Small intestine (tissue), 7 donors: ENCODE results near the gene CDH23. TPM values are rescaled to one million over a fixed set of nuclear protein-coding genes. Genes with fewer than 3 reads are reported as not detected.

Source experiments
- DNase-seq, 2 donors: peaks; one replicate each; pipeline versions ENCODE4 v3.0.0 to v3.0.0-alpha.2; 2013
- FAIRE-seq: peaks from 2 replicates; lab custom pipeline; 2012; peaks lifted over from hg19 to GRCh38; lab: Jason Lieb, UNC
- H3K27ac ChIP-seq, 3 donors: one replicate each; pipeline ENCODE4 v1.5.1; 2013; ENCODE audit warnings: low read length in 2 of 3, mild to moderate bottlenecking in 2 of 3, control low read depth in 1 of 3, inconsistent platforms in 1 of 3, low read depth in 1 of 3, moderate library complexity in 1 of 3
- H3K27me3 ChIP-seq, 3 donors: one replicate each; pipeline ENCODE4 v1.6.1; 2013; ENCODE audit warnings: low read length in 3 of 3, inconsistent platforms in 1 of 3; ENCODE audit not compliant: control insufficient read depth in 3 of 3, insufficient read depth in 3 of 3
- H3K36me3 ChIP-seq, 3 donors: one replicate each; pipeline ENCODE4 v1.6.1; 2013; ENCODE audit warnings: low read length in 3 of 3, inconsistent platforms in 1 of 3, low read depth in 1 of 3, mild to moderate bottlenecking in 1 of 3, moderate library complexity in 1 of 3; ENCODE audit not compliant: control insufficient read depth in 3 of 3, insufficient read depth in 2 of 3
- H3K4me1 ChIP-seq, 3 donors: one replicate each; pipeline ENCODE4 v1.6.1; 2013; ENCODE audit warnings: low read length in 2 of 3, inconsistent platforms in 1 of 3, low read depth in 1 of 3, mild to moderate bottlenecking in 1 of 3, moderate library complexity in 1 of 3; ENCODE audit not compliant: control insufficient read depth in 3 of 3, insufficient read depth in 2 of 3
- H3K4me3 ChIP-seq, 3 donors: one replicate each; pipeline ENCODE4 v1.5.1; 2013; ENCODE audit warnings: low read length in 3 of 3, control low read depth in 1 of 3, inconsistent platforms in 1 of 3, low read depth in 1 of 3, mild to moderate bottlenecking in 1 of 3, moderate library complexity in 1 of 3
- H3K9me3 ChIP-seq, 2 donors: one replicate each; pipeline ENCODE4 v1.6.1; 2013; ENCODE audit warnings: low read depth in 1 of 2, low read length in 1 of 2; ENCODE audit not compliant: control insufficient read depth in 2 of 2, insufficient read depth in 1 of 2
- WGBS, 3 donors: extraction: QIAGEN DNeasy Blood & Tissue Kit; methylation state at CpG; one replicate each; pipeline ENCODE4 v1.1.7; 2013; 5-methylcytosine and 5-hydroxymethylcytosine counted together
- polyA plus RNA-seq, 4 donors: library from polyadenylated mRNA; stranded (reverse) in 3 of 4; unstranded in 1 of 4; fragments of 200-250 nt in 3 of 4; fragments of 120-200 nt in 1 of 4; gene quantifications; one replicate each; pipeline versions ENCODE4 v1.2.1 to v1.2.3, GENCODE V29; 2013
- donor health status: healthy with polysubstance abuse.
- donor health status: control.
- donor health status: control.
- donor health status: Bipolar disorder and iron deficiency.
- donor health status: healthy.

CDH23 gene
- polyA plus RNA-seq, 4 donors, result 0.89 to 2.5 (median 1.6) TPM

- no peak for FAIRE-seq
- Histone ChIP-seq H3K27me3 (peaks cover 0 to 3% (median 0%) of the 10 kb centered on the region in 3 donors), H3K4me1 (peaks cover 0 to 1% (median 0%) of the 10 kb centered on the region in 3 donors), H3K4me3 (no peak overlapping the region), H3K27ac (no peak overlapping the region), H3K36me3 (no peaks in the 10 kb centered on the region), H3K9me3 (no peaks in the 10 kb centered on the region)
- 63 to 77% (median 66%) methylated on average over 13 of the region's 13 CpGs for WGBS, 3 donors
- DNase-seq, result no peak
Observed at GRCh38 chr10:71475243-71475871, 78.6 kb downstream of the CDH23 start.

DNA sequence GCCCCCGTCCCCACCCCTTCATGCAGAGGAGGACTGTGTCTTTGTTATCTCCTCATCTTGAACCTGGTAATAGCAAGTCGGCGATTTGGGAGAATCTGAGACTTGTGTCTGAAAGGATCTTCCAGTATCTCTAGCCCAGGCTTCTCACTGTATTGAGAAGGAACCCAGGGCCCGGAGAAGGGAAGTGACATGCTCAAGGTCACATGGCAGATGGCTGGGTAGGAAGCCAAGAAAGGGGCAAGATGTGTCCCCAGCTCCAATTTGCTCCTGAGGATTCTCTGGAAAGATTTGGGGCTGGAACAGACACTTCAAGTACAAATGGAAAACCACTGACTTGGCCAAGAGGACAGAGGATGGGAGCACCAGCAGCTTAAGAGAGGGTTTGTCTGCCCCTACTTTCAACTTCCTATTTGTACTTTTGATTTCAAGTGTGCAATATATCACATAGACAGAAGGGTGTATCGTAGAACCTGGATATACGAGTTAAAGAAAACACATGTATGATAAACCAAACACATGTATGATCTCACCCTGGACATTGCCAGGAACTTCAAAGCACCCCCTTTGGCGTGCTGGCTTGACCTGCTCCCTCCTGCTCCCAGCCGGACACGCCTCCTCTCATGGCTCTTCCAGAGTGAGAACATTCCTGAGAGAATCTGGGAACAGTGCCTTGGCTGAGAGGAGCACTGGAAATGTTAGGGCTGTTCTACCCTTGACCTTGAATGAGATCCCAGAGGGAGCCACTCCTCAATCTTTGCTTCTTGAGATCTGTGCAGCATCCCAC is 79.7 kb downstream of the CDH23 start:
- FAIRE-seq (no peak), DNase-seq (peak in 1 of 2 donors; percentile 16)
- peaks cover 0 to 1% (median 0%) of the 10 kb centered on the region in 3 donors for H3K4me1 ChIP-seq
- WGBS, 3 donors, result 51 to 53% (median 52%) methylated on average over 9 of the region's 9 CpGs
- no peaks in the 10 kb centered on the region for H3K36me3 ChIP-seq
- no peaks in the 10 kb centered on the region for H3K9me3 ChIP-seq
- H3K27me3 ChIP-seq, result peaks cover 0 to 3% (median 0%) of the 10 kb centered on the region in 3 donors
- no peak overlapping the region for H3K27ac ChIP-seq
- H3K4me3 ChIP-seq, result no peak overlapping the region

DNA sequence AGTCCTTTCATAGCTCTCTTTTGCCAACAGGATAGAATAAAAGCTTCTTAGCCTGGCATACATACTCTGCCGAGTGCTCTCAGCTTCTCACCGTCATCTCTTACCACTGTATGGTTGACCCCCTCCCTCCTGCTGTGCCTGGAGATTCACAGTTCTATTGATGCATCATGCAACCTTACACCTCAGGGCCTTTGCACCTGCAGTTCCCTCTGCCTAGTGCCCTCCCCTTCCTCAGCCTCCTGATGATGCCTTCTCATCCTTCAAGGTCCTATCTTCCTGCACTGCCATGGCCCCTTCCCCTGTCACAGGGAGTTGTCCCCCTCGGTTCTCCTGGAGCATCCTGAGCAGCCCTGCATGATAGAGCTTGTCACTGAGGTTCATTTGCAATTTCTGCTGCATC is 81.5 kb downstream of the CDH23 start:
- no peak for FAIRE-seq
- no peaks in the 10 kb centered on the region for H3K4me1 ChIP-seq
- peaks cover 0 to 8% (median 0%) of the 10 kb centered on the region in 3 donors for H3K27me3 ChIP-seq
- no peaks in the 10 kb centered on the region for H3K9me3 ChIP-seq
- H3K36me3 ChIP-seq, result no peaks in the 10 kb centered on the region
- no peak for DNase-seq
- H3K4me3 ChIP-seq, result no peak overlapping the region
- H3K27ac ChIP-seq, result no peak overlapping the region
- WGBS, 3 donors, result 73 to 83% (median 77%) methylated on average over 3 of the region's 3 CpGs

- no peaks in the 10 kb centered on the region for H3K9me3 ChIP-seq
- H3K4me1 ChIP-seq, result no peaks in the 10 kb centered on the region
- H3K36me3 ChIP-seq, result no peaks in the 10 kb centered on the region
- no peak overlapping the region for H3K4me3 ChIP-seq
- 65 to 79% (median 77%) methylated on average over 5 of the region's 5 CpGs for WGBS, 3 donors
- H3K27ac ChIP-seq, result no peak overlapping the region
- DNase-seq, result no peak
- no peak for FAIRE-seq
- peaks cover 0 to 10% (median 0%) of the 10 kb centered on the region in 3 donors for H3K27me3 ChIP-seq
Observed at GRCh38 chr10:71478813-71479365, 82.2 kb downstream of the CDH23 start.

DNA sequence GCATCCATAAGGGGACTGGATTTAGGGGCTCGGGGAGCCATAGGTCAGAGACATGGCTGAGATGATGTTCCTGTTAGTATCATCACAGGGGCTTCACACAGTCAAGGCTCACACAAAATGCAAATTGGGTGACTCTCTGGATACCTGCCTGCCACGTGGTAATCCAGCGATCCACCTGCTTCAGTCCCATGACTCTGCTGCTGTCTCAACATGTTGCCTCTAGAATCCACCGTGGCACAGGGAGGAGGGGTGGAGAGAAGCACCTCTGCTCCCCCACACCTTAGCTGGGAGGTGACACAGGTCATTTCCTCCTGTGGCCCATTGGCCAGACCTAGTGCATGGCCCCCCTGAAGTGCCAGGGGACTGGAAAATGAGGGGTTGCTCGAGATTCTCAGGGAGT is 83.1 kb downstream of the CDH23 start:
- Histone ChIP-seq H3K36me3 (no peaks in the 10 kb centered on the region), H3K9me3 (no peaks in the 10 kb centered on the region), H3K27ac (no peak overlapping the region), H3K27me3 (peaks cover 0 to 14% (median 0%) of the 10 kb centered on the region in 3 donors), H3K4me3 (no peak overlapping the region), H3K4me1 (no peaks in the 10 kb centered on the region)
- no peak for DNase-seq
- FAIRE-seq, result no peak
- WGBS, 3 donors, result 65 to 71% (median 71%) methylated on average over 5 of the region's 5 CpGs

DNA sequence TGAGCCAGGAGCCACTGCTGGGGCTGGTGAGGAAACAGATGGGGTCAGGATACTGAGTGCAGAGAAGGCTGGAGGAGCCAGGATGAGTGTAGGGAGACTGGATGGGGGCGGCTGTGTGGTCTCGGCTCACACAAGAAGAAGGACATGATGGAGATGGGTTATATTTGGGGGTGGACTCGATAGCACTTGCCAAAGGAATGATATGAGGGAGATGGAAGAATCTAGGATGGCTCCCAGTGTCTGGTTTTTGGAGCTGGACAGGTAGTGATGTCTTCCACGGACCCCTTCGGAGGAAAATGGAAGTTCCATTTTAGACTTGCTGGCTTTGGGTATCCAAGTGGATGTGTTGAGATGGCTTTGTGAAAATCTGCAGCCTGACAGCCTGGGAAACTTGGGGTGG is 83.9 kb downstream of the CDH23 start:
- 81 to 88% (median 85%) methylated on average over 5 of the region's 5 CpGs for WGBS, 3 donors
- DNase-seq (no peak), FAIRE-seq (no peak)
- H3K9me3 ChIP-seq, result no peaks in the 10 kb centered on the region
- no peaks in the 10 kb centered on the region for H3K4me1 ChIP-seq
- H3K36me3 ChIP-seq, result no peaks in the 10 kb centered on the region
- no peak overlapping the region for H3K27ac ChIP-seq
- peaks cover 0 to 14% (median 0%) of the 10 kb centered on the region in 3 donors for H3K27me3 ChIP-seq
- H3K4me3 ChIP-seq, result no peak overlapping the region

- H3K4me3 ChIP-seq, result no peak overlapping the region
- no peak overlapping the region for H3K27ac ChIP-seq
- H3K9me3 ChIP-seq, result no peaks in the 10 kb centered on the region
- no peak for FAIRE-seq
- no peaks in the 10 kb centered on the region for H3K36me3 ChIP-seq
- no peak for DNase-seq
- peaks cover 0 to 14% (median 0%) of the 10 kb centered on the region in 3 donors for H3K27me3 ChIP-seq
- no peaks in the 10 kb centered on the region for H3K4me1 ChIP-seq
- WGBS, 3 donors, result 85 to 92% (median 88%) methylated on average over 13 of the region's 13 CpGs
Observed at GRCh38 chr10:71481746-71482410, 85.2 kb downstream of the CDH23 start.

- H3K4me1 ChIP-seq, result no peaks in the 10 kb centered on the region
- H3K36me3 ChIP-seq, result no peaks in the 10 kb centered on the region
- WGBS, 3 donors, result 88 to 95% (median 90%) methylated on average over 6 of the region's 6 CpGs
- peaks cover 0 to 14% (median 0%) of the 10 kb centered on the region in 3 donors for H3K27me3 ChIP-seq
- no peak overlapping the region for H3K4me3 ChIP-seq
- DNase-seq (no peak), FAIRE-seq (no peak)
- H3K27ac ChIP-seq, result no peak overlapping the region
- no peaks in the 10 kb centered on the region for H3K9me3 ChIP-seq
Observed at GRCh38 chr10:71482620-71483019, 85.9 kb downstream of the CDH23 start.
